ENCODE data around the gene GALNT2. TPM values are rescaled to one million over a fixed set of nuclear protein-coding genes. Genes with fewer than 3 reads are reported as not detected.

The GALNT2 gene
- total RNA-seq, 4 donors from 2014 or later: 47.9 to 78.6 (median 60.0) TPM

DNA sequence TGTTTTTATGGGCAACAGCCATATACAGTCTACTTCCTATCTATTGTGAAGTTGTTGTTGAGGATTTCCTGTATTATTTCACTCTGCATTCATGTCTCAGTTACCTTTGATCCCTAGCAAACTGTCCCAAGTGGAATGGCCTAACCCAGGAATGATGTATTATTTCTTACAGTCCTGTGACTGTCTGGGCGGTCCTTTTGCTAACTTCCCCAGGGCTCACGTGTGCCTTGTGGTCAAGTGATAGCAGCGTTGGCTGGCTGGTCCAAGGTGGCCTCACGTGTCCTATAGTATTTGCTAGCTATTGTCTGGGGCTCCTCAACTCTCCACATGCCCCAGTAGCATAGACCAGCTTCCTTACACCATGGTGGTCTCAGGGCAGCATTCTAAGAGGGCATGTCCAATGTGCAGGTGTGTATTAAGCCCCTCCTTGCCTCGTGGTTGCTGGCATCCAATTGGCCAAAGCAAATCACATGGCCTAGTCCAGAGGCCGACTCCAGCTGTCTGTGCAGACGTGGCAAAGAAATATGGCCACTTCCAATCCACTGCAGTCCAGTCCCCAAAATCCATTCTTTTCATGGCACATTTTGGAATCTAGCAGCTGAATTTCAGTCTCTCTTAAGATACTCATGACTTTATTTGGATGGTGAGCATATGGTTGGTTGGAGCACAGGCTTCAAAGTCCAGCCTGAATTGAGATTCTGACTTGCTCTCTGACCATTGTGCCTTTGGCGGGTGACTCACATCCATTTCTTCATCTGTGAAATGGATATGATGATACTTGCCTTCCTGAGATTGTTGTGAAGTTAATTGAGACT lies 94.1 kb downstream of the GALNT2 start:
- H3K27me3 ChIP-seq: no peaks in the 10 kb centered on the region
- H3K27ac ChIP-seq: peak overlapping the region in 2 of 4 donors; percentile 81 to 86
- no peaks in the 10 kb centered on the region for H3K36me3 ChIP-seq
- no peaks in the 10 kb centered on the region for H3K9me3 ChIP-seq
- no peak for DNase-seq (ENCODE audit: low spot score in 2 of 2)
- TF ChIP-seq, protein P1, sequence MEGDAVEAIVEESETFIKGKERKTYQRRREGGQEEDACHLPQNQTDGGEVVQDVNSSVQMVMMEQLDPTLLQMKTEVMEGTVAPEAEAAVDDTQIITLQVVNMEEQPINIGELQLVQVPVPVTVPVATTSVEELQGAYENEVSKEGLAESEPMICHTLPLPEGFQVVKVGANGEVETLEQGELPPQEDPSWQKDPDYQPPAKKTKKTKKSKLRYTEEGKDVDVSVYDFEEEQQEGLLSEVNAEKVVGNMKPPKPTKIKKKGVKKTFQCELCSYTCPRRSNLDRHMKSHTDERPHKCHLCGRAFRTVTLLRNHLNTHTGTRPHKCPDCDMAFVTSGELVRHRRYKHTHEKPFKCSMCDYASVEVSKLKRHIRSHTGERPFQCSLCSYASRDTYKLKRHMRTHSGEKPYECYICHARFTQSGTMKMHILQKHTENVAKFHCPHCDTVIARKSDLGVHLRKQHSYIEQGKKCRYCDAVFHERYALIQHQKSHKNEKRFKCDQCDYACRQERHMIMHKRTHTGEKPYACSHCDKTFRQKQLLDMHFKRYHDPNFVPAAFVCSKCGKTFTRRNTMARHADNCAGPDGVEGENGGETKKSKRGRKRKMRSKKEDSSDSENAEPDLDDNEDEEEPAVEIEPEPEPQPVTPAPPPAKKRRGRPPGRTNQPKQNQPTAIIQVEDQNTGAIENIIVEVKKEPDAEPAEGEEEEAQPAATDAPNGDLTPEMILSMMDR (IDR thresholded peaks at IDR 0.05): no peak
- TF ChIP-seq EP300 (IDR thresholded peaks at IDR 0.05): no peak
- no peak for TF ChIP-seq POLR2A (IDR thresholded peaks at IDR 0.05)
- 75 to 78% methylated on average over 8 of the region's 8 CpGs for WGBS, 2 donors
- H3K4me3 ChIP-seq: no peak overlapping the region
- H3K4me1 ChIP-seq: peaks cover 0 to 93% (median 34%) of the 10 kb centered on the region in 4 donors

DNA sequence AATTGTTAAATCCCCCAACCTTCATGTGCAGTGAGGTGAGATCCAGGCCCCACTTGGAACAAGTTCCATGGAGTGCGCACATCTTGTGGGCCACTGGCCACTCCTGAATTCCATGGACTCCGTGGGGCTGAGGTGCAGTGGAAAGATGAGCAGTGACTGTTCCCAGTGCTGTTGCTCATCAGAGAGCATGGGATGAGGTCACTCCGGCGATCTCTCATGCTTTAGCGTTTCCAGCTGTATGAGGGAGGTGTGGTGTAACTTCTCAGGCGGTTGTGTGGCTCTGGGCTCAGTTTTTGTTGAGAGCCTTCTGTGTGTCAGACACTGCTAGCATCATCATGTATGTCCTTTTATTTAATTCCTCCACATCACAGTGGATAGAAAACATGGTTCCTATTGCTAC lies 96.2 kb downstream of the GALNT2 start:
- Histone ChIP-seq H3K36me3 (no peaks in the 10 kb centered on the region), H3K4me3 (no peak overlapping the region), H3K4me1 (peaks cover 0 to 84% (median 28%) of the 10 kb centered on the region in 4 donors), H3K9me3 (no peaks in the 10 kb centered on the region), H3K27me3 (no peaks in the 10 kb centered on the region), H3K27ac (peak overlapping the region in 2 of 4 donors; percentile 34 to 74)
- 82 to 84% methylated on average over 4 to 6 of the region's 6 CpGs for whole genome bisulfite sequencing, 2 donors
- peak in 1 of 2 donors; percentile 39 for DNase-seq (ENCODE audit: low spot score in 2 of 2)
- TF ChIP-seq POLR2A (IDR thresholded peaks at IDR 0.05) (no peak), EP300 (IDR thresholded peaks at IDR 0.05) (no peak)
- TF ChIP-seq, protein P1 (IDR thresholded peaks at IDR 0.05): no peak

DNA sequence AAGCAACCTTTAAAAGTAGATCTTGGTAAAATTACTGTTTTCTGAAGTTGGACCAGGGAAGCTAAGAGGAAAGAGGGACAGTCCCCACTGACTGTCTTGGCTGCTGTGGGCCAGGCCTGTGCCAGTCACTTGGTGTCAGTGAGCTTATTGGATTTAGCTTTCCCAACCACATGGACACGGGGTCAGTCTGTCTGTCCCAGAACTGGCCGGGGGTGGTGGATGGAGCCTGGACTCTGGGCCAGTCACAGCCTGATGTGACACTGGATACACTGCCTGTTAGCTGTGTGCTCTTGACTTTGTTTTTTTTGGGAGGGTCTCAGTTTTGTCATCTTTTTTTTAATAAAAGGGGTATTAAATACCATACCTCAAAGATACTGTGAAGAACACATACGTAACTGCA lies 96.7 kb downstream of the GALNT2 start:
- TF ChIP-seq, protein P1 (IDR thresholded peaks at IDR 0.05): no peak
- no peak for TF ChIP-seq EP300 (IDR thresholded peaks at IDR 0.05)
- TF ChIP-seq POLR2A (IDR thresholded peaks at IDR 0.05): no peak
- no peaks in the 10 kb centered on the region for H3K27me3 ChIP-seq
- H3K36me3 ChIP-seq: no peaks in the 10 kb centered on the region
- no peak for DNase-seq (ENCODE audit: low spot score in 2 of 2)
- H3K4me3 ChIP-seq: no peak overlapping the region
- peaks cover 0 to 84% (median 23%) of the 10 kb centered on the region in 4 donors for H3K4me1 ChIP-seq
- 72 to 75% methylated on average over 3 of the region's 3 CpGs for WGBS, 2 donors
- H3K9me3 ChIP-seq: no peaks in the 10 kb centered on the region
- peak overlapping the region in 3 of 4 donors; percentile 1 to 74 (median 34) for H3K27ac ChIP-seq

DNA sequence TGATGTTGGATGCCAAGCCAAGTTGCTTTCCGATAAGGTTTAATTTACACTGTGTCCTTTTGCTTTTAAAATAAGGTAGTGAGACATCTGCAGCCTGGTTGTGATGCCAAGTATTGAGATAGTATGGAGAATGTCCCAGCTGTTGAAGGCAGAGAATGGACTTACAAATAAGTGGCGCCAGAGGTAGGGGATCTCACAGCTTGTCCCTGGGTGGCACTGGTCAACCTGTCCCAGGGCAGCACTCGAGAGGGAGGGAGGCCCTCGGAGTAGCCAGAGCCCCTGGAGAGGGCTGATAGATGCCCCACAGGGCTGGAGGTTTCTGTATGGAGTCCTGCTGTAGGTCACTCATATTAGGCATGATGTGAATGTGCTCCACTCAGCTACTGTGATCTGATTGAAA lies 98.5 kb downstream of the GALNT2 start:
- Histone ChIP-seq H3K9me3 (no peaks in the 10 kb centered on the region), H3K4me1 (peaks cover 0 to 83% (median 16%) of the 10 kb centered on the region in 4 donors)
- WGBS, 2 donors: 90 to 91% methylated on average over 4 of the region's 4 CpGs

More for the DNA sequence above, 98.5 kb downstream of the GALNT2 start:
- no peak overlapping the region for H3K4me3 ChIP-seq
- no peak for DNase-seq (ENCODE audit: low spot score in 2 of 2)
- no peaks in the 10 kb centered on the region for H3K36me3 ChIP-seq
- peak overlapping the region in 2 of 4 donors; percentile 36 to 38 for H3K27ac ChIP-seq
- H3K27me3 ChIP-seq: no peaks in the 10 kb centered on the region
- TF ChIP-seq POLR2A (IDR thresholded peaks at IDR 0.05) (no peak), EP300 (IDR thresholded peaks at IDR 0.05) (no peak)
- TF ChIP-seq, protein P1 (IDR thresholded peaks at IDR 0.05): no peak

Measured in tibial nerve (tissue), 4 donors.